HG03439 (cell line): Measurements from ENCODE around the gene SUGP1.

Source experiments
- ATAC-seq: cut with Tn5 transposase; IDR thresholded peaks from one replicate; pipeline ENCODE4 v1.9.1; 2021; ENCODE audit warnings: mild to moderate bottlenecking, moderate library complexity; ENCODE audit not compliant: unreplicated experiment

The SUGP1 gene

DNA sequence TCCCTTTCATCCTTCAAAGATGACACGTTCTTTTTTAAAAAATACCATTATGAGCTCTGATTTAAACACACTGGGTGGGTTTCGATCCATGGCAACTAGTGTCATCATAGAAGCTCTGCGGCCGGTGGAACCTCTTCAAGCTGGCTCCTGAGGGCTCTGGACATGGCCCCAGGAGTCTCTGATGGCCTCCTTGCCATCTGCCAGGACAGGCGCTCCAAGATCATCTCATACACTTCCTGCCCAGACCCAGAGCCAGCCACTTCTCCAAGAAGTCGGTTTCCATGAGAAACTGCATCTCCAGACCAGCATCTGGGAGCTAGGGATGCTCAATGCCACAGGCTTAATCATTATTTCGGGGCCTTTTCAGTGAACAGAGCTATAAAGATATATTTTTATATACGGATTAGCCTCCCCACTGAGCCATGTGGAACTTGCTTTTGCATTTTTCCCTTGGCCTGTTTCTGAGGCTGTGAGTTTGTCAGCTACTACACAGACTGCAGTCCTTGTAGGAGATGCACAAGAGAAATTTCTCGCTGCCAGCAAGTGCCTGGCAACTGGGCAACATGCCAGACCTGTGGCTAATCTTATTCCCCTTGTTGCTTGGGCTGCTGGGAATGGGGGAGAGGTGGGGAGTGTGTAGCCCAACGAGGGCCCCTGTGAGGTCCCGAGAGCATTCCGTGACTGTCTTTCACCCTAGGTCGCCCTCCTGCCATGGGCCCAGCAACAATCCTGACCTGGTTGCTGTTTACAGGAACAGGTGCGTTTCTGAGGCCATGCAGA, 15.9 kb downstream of the SUGP1 start:
- no peak for ATAC-seq

DNA sequence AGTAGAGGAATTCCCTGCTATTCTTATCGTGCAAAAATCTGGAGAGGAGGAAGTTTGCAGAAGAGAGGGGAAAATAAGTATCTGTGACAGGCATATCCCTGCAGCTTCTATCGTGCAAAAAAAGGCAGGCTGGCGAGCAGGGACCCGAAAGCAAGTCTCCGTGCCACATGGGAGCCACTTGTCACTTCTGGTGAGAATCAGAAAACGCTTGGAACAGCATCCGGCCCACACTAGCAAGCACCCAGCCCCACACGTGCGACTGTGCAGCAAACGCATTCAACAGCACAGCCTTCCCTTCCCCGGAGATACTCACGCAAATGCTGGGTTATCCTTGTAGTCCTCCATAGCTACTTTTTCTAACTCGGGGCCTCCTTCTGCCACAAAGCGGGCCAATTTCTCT, 16.9 kb downstream of the SUGP1 start:
- ATAC-seq, result no peak

DNA sequence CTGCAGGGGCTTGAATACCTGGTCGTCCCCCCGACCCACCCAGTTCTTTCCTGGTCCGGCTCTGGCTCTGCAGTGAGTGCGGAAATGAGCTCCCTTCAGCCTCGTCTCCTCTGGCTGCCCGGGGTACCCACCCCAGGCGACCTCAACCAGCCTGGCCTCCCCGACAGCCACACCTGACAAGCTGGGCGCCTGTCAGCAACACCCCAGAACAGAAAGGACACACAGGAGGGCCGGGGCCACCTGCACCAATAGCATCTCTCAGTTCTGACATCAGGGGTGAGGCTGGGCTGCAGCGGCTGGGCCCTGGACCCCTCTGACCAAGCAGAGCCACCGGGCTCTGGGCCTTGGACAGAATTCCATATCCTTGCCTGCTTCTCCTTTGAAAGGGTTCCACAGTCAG, 19.7 kb downstream of the SUGP1 start:
- no peak for ATAC-seq

DNA sequence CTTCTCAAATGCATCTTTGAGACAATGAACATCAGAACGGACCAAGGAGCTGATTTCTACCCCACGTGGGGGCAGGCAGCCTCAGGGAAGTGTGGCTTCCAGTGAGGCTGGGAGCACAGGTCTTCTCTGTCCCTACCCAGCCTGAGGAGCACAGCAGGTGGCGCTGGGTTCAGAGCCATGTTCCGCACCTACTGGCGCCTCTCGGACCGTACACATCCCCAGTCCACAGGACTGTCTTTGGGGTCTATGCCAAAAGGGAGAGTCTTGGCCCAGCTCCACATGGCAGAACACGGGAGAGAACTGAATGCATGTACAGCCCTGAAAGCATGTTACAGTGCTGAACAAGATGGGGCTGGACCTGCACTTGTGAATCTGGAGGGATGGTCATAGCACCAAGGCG, 22.6 kb downstream of the SUGP1 start:
- ATAC-seq, result no peak

DNA sequence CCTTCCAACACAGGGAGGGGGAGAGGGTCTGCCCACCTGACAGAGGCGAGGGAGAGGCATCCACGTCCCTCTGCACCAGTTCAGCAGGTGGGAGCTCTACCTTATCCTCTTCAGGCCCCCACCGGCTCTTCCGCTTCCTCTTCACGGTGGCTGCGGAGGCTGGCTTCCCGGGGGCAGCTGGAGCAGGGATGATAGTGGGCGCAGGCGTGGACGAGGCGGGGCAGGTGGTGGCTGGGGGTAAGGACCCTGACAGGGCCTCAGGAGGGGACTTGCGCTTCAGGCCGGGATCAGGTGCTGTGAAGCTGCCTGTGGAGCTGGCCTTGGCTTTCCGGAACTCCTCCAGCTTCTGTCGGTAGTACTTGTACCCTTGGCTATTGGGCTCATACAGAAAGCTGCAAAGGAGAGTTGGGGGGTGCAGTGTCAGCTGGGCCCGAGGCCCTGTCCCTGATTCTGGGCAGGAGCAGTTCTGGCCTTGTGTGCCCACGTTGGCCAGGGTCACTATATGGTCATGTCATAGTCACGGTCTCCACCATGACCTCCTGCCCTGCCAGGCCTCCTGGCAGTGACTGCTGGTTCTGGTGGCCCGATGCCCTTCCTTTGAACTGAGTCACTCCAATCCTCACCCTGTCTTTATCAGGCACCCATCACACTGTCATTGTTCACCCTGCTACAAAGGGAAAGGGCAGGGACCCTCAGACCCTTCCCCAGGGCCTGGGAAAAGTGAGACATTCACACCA, 23.2 kb downstream of the SUGP1 start:
- ATAC-seq, result no peak

DNA sequence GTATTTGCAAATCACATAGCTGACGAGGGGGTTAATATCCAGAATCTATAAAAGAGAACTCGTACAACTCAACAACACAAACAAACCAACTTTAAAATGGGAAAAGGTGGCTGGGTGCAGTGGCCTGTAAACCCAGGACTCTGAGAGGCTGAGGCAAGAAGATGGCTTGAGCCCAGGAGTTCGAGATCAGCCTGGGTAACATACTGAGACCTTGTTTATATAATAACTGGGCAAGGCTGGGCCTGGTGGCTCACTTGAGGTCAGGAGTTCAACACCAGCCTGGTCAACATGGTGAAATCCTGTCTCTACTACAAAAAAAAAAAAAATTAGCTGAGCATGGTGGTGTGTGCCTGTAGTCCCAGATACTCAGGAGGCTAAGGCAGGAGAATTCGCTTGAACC, 25.4 kb downstream of the SUGP1 start:
- ATAC-seq, result no peak

DNA sequence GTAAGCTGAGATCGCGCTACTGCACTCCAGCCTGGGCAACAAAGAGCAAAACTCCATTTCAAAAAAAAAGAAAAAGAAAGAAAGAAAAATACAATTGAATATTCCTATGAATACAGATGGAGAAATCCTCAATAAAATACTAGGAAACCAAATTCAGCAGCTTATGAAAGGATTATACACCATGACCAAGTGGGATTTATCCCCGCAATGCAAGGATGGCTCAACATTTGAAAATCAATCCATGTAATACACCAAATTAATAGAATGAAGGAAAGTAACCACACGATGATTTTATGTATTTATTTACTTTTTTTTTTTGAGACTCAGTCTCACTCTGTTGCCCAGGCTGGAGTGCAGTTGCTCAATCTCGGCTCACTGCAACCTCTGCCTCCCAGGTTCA, 27.7 kb downstream of the SUGP1 start:
- ATAC-seq, result no peak

DNA sequence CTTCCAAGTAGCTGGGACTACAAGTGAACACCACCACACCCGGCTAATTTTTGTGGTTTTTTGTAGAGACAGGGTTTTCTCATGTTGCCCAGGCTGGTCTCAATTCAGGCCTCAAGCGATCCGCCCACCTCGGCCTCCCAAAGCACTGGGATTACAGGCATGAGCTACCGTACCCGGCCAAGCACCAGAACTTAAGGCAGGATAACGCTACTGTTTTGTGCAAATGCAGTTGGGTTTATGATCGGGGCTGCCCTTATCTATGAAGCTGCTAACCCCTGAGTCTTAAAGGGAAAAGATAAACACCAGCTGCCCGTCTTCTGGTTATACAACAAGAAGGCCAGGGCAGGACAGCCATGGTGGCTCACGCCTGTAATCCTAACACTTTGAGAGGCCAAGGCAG, 34.6 kb downstream of the SUGP1 start:
- ATAC-seq, result no peak

DNA sequence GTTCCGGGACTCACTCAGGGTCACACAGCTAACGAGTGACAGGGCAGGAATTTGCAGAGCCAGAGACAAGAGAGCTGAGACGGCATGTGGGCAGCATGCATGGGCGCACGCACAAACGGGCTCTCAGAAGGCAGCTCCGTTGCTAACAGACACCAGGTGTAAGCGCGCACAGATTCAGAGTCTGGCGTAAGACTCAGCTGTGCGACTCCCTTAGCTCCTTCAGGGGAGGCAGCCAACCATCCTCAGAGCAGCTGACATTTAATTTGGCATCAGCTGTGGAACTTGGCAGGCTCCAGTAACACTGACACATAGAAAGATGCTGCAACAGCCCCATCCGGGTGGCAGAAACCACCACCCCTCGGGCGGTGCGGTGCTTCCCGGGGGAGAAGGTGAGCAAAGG, 39.7 kb downstream of the SUGP1 start:
- ATAC-seq, result no peak

DNA sequence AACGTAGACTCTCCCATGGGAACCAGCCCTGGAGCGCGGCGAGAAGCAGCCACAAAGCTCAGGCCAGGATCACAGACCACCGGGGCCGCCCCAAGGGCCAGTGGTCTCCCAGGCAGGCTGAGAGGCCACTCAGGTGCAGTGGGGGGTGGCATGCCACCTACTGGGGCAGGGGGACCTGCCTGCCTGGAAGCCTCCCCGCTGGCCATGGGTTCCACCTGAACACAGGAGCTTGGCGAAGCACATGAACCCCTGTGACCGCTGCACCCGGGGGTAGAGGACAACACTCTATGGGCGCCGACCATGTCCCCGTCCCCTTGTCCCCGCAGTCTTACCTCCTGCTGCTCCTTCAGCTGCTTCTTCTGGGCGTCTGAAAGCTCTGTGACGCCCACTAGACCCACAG, 40.5 kb downstream of the SUGP1 start:
- no peak for ATAC-seq

DNA sequence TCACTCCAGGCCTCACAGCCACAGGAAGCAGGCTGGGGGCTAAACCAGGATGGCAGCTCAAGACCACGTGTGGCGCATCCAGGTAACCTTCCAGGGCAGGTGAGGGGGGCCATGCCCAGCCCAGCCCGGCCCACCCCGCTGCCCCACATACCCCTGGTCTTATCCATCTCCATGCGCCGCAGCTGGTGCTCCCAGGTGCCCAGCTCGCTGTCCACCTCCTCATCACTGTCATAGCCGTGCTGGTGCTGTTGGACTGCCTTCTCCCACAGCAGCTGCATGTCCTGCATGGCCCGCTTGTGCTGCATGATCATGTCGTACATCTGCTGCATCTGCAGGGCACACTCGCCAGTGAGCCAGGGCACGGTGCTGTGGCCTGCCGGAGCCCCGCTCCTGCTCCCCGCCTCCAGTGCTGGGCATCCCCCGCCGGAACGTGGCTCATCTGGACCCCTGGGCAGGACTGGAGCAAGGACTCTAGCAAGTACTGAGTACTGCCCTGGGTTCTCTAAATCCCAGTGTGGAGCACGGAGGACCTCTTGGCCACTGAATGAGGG, 41.2 kb downstream of the SUGP1 start:
- no peak for ATAC-seq

DNA sequence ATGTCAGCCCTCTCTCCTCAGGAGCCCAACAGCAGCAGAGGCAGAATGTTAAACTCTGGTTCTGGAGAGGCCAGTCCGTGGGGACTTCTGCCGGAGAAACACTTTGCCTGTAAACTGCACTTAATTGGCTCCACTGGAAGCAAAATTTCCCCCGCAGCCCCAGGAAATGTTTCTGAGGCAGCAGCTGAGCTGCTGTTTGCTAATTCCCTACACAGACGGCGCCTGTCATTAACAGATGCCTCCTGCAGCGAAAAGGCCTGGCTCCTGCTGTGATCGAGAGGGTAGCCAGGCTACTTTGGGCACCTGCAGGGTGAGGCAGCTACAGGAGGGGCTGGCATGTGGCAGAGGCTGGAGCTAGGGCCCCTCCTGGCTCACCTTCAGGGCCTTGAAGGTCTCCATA, 42.0 kb downstream of the SUGP1 start:
- ATAC-seq, result no peak

DNA sequence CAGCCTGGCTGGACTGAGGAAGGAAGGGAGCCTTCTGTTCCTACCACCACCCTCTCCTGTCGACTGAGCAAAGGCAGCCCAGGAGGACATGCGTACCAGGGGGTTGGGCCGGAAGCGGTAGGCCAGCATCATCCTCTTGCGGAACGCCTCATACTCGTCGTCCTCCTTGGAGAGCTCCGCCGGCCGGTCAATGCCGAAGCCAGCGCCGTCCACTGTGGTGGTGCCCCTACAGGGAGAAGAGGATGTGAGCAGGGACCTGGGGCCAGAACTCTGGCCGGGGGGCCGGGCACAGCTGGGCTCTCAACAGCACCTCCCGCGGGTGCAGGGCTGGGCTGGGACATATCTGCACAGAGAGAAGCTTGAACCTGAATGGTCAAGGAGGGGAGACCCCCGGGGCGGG, 43.5 kb downstream of the SUGP1 start:
- ATAC-seq, result no peak

DNA sequence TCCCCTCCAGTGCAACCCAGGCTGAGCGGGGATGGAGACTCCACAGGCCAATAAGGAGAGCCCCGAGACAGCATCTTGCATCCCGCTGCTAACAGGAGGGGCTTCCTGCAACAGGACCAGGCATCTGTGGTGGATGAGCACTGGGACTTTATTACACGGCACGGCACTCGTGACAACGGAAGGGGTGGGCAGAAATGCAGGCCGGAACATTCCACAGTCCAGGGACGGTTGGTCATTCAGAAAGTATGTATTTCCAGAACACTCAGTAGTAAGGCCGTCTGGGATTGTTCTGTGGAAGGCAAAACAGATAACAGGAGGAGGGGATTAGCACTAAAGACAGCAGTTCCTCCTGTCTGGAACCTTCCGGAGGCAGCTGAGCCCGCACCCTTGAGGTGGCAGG, 43.9 kb downstream of the SUGP1 start:
- ATAC-seq, result no peak

DNA sequence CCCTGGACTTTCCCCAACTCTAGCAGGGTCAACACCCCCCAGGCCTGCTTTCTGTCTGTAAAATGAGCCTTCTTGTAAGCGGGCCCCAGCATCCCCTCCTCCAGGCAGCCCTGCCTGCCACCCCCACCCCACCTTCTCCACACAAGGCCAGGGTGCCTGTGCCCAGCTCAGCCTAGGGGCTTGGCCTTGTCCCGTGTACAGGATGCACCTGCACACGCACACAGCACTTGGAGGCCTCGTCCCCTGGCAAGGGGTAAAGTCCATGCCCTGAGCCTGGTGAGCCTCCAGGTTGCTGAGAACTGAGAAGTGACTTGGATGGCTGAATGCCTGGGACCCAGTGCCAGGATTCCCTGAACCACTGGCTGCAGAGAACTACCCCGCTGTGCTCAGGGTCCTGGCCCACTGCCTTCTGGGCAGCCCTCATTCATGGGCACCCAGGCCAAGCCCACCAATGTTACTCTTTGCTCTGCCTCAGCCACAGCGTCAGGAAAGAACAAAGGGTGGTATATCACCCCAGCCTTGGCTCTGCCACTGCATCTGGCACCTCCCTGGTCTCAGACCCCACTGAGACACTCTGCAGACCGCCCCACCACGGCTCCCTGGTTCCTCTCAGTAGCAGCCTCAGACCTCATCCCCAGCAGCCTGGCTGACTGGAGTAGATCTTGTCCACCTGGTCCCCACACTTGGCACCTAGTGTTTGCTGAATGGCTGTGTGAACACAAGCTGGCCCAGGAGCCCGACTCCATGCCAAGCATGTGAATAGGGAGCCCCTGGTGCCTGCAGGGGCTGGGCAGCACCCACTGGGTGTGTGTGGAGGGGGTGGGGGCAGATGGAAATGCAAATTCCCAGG, 45.4 kb downstream of the SUGP1 start:
- ATAC-seq, result no peak

DNA sequence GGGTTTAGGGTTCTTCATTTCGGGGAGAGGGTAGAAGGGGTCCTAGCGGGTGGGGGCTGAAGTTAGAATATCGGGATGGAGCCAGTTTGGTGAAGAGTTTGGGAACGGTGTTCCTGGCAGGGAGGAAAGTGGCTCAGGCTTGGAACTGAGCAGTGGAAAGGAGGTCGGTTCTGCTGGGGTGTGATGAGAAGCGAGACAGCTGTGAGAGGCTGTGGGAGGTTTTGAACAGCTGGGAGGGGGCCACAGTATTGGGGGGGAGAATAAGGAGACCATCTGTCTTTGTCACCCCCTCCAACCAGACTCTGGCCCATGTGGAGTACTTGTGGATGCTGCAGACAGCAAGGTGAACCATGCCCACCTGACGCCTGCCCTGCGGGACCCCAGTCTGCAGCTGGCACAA, 46.2 kb downstream of the SUGP1 start:
- no peak for ATAC-seq

DNA sequence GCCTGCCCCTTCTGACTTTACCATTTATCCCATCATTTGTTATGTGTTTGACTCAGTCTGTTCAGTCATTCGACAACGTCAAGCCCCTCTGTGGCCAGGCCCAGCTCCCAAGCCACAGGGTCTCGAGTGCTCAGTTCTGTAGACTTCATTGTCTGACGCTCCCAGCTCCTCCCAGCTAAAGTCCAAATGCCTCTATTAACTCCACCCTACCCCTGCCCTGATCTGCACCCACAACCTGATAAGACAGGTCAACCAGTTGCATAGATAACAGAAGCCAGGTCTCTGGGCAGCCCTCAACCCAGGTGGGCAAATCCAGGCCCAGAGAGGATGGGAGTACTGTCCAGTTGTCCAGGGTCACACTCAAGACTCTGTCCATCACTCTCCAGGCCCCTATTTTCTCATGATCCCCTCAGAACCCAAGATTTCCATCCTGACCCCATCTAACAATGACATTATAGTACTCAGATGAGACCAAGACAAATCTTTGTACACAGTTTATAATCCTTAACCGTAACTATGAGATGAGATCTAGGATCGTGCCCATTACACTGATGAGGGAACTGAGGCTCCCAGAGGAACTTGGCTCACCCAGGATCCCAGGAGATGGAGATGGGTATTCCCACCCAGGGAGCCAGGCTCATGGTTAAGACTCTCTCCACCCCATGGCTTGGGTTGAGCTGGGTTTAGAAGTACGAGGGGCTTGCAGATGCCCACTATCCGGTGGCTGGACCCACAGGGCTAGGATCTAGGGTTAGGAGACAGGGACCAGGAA, 48.3 kb downstream of the SUGP1 start:
- no peak for ATAC-seq

DNA sequence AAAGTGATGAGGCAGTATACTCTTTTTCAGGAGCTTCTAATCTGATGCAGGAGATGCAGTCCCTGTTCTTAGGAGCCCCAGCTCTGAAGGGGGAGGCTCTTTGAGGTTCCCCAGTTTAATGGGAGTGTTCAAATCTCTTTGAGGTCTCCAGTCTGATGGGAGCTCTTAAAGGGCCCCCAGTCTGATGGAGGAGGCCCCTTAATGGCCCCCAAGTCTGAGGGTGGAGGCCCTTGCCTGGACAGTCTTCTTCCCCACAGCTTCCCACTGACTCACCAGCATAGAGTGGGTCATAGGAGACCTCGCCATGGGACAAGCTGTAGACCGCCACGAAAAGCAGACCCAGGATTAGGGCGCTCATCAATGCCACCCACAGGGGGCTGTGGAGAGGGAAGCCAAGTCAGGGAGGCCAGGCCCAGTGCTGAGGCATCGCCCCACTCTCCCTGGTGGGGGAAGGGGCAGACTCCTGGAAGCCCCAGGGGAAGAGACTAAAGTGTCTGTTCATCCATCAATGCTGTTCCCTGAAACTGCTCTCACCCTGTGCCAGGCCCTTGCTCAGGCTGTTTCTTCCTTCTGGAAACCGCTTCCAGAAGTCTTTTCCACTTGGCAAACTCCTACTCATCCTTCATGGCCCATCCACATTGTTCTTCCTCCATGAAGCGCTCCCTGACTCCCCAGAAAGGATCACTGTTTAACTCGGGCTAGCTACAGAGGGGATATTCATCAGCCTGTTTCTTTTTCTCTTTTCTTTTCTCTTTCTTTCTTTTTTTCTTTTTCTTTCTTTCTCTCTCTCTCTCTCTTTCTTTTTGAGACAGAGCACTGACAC, 49.3 kb downstream of the SUGP1 start:
- ATAC-seq, result no peak

DNA sequence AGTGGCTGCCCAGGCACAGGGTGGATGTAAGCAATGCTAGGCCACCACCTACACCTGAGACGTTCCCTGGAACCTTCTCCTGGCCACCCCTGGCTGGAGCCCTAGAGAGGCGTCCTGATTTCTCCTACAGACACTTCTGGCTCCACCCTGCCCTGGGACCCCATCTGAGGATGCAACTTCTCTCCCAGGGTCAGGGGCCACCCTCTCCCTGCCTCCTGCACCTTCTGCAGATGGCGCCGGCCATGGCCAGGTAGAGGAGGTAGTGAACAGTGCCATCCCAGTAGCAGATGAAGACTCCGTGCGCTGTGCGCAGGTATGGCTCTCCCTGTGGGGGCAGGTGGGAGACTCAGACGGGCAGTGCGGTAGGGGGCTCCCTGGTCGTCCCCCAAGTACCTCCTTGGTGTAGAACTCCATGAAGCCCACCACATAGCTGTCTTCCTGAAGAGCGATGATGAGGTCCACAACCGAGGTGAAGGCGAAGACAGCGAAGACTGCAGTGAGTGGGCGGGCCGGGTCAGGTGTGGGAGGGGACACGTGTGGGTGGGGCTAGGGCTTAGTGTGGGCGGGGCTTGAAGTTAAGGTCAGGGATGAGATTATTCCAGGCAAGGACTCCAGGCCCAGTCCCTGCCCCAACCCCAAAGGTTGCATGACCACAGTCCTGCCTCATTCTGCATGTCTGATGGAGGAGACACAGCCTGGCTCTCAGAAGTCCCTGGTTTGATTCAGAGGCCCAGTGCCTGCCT, 50.2 kb downstream of the SUGP1 start:
- no peak for ATAC-seq
